ENCODE data around the gene CPTP. TPM values are rescaled to one million over a fixed set of nuclear protein-coding genes. Genes with fewer than 3 reads are reported as not detected.

The CPTP gene
- total RNA-seq, 1 donor from 2014 or later: 20.9 TPM

- Histone ChIP-seq H3K27ac (peak overlapping the region; percentile 92), H3K36me3 (peaks cover 0 to 8% of the 10 kb centered on the region in 2 donors), H3K4me1 (peaks cover 94% of the 10 kb centered on the region), H3K9me3 (no peaks in the 10 kb centered on the region), H3K4me3 (peak overlapping the region; percentile 54 to 61), H3K27me3 (no peaks in the 10 kb centered on the region)
- intact Hi-C loops (cut with DNase I): no loop called here
- DNase-seq (ENCODE audit: extremely low spot score in 2 of 2): no peak
- TF ChIP-seq POLR2AphosphoS5 (IDR thresholded peaks at IDR 0.05; ENCODE audit: insufficient read depth in 1 of 2, low read depth in 1 of 2): no peak
- TF ChIP-seq POLR2A (IDR thresholded peaks at IDR 0.05): no peak
- no peak for TF ChIP-seq CTCF (IDR thresholded peaks at IDR 0.05)
Observed at GRCh38 chr1:1357871-1358432, 33.4 kb downstream of the CPTP start.

GRCh38 chr1:1358433-1359271 lies 34.0 kb downstream of the CPTP start, which contains the start of gene MXRA8:
Gene MXRA8, minus strand, starts transcription at chr1:1358555. Its CDS starts 51 bp downstream, at chr1:1358504.
- H3K4me1 ChIP-seq: peaks cover 87% of the 10 kb centered on the region
- no peak for DNase-seq (ENCODE audit: extremely low spot score in 2 of 2)

GRCh38 chr1:1359308-1359663 lies 34.7 kb downstream of the CPTP start:
- TF ChIP-seq CTCF (IDR thresholded peaks at IDR 0.05): no peak
- TF ChIP-seq POLR2A (IDR thresholded peaks at IDR 0.05): no peak
- no peak for TF ChIP-seq POLR2AphosphoS5 (IDR thresholded peaks at IDR 0.05; ENCODE audit: insufficient read depth in 1 of 2, low read depth in 1 of 2)
- H3K27ac ChIP-seq: peak overlapping the region; percentile 92
- H3K9me3 ChIP-seq: no peaks in the 10 kb centered on the region
- no peak overlapping the region for H3K4me3 ChIP-seq
- intact Hi-C loops (cut with DNase I): no loop called here
- H3K4me1 ChIP-seq: peaks cover 80% of the 10 kb centered on the region
- peaks cover 0 to 1% of the 10 kb centered on the region in 2 donors for H3K36me3 ChIP-seq
- H3K27me3 ChIP-seq: no peaks in the 10 kb centered on the region
- DNase-seq (ENCODE audit: extremely low spot score in 2 of 2): no peak

More at GRCh38 chr1:1358433-1359271, 34.0 kb downstream of the CPTP start, which contains the start of gene MXRA8:
- Histone ChIP-seq H3K27me3 (no peaks in the 10 kb centered on the region), H3K9me3 (no peaks in the 10 kb centered on the region), H3K27ac (peak within 1 kb of the TSS; percentile 92), H3K4me3 (peak within 1 kb of the TSS; percentile 54 to 61), H3K36me3 (peaks cover 0 to 8% of the 10 kb centered on the region in 2 donors)
- intact Hi-C loops (cut with DNase I): no loop called here
- TF ChIP-seq POLR2A (IDR thresholded peaks at IDR 0.05): peak in 1 of 2 donors; percentile 57
- TF ChIP-seq POLR2AphosphoS5 (IDR thresholded peaks at IDR 0.05; ENCODE audit: insufficient read depth in 1 of 2, low read depth in 1 of 2): peak; percentile 19 to 87
- TF ChIP-seq CTCF (IDR thresholded peaks at IDR 0.05): no peak

DNA sequence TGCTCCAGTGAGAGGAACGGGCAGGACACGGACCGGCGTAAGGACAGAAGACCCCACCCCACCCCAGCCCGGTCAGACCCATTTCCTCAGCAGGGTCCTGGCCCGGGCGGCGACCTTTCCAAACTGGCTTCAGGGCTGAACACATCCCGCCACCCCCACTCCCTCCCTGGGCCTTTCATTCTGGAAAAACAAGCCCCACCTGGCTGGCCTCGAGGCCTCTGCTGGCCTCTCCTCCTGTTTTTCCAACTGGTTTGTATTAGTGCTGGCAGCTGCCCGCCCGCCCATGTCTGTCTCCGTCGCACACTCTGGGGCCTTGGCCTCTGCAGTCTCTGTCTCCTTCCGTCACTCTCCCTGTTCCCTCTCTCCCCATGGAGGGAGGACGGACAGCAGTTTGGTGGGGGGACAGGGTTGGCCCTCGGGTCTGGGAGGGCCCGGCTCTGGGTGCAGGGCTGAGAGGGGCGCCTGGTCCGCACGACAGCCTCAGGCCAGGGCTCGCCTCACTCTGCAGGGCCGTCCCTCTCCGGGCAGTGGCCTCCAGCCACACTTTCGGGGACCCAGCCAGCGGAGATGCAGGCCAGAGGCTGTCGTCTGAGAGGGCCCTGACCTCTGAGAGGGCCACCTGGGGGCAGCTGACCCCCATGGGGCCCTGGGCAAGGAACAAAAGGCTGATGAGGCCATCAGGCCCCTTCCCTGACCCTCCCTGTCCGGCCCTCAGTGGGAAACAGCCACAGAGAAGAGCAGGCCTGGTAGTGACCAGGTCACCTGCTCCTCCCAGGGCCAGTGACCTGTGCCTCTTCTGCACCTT lies 35.3 kb downstream of the CPTP start:
- Histone ChIP-seq H3K36me3 (no peaks in the 10 kb centered on the region), H3K4me3 (peak overlapping the region in 1 of 2 donors; percentile 14), H3K9me3 (no peaks in the 10 kb centered on the region), H3K27ac (peak overlapping the region; percentile 92), H3K27me3 (no peaks in the 10 kb centered on the region), H3K4me1 (peaks cover 74% of the 10 kb centered on the region)
- no peak for DNase-seq (ENCODE audit: extremely low spot score in 2 of 2)
- intact Hi-C loops (cut with DNase I): no loop called here
- TF ChIP-seq CTCF (IDR thresholded peaks at IDR 0.05): no peak
- TF ChIP-seq POLR2AphosphoS5 (IDR thresholded peaks at IDR 0.05; ENCODE audit: insufficient read depth in 1 of 2, low read depth in 1 of 2): peak in 1 of 2 donors; percentile 33
- TF ChIP-seq POLR2A (IDR thresholded peaks at IDR 0.05): no peak
